Esophagus muscularis mucosa (tissue), 3 donors: ENCODE results near the gene FBXL19.

Experiments used
- CTCF ChIP-seq, 3 experiments: fragments of 200-600 bp in 2 of 3; fragments of 450-650 bp in 1 of 3; sonication (generic) in 2 of 3; IDR thresholded peaks; one replicate each; pipeline ENCODE4 v1.5.1; 2017 to 2019; ENCODE audit warnings: antibody characterized with exemption in 3 of 3, mild to moderate bottlenecking in 2 of 3, moderate library complexity in 1 of 3
- POLR2A ChIP-seq: fragments of 450-650 bp; IDR thresholded peaks from one replicate; pipeline ENCODE4 v1.6.1; 2017; ENCODE audit warnings: antibody characterized with exemption, moderate library complexity, mild to moderate bottlenecking, low read depth

- TF ChIP-seq CTCF (IDR thresholded peaks at IDR 0.05): no peak
- TF ChIP-seq POLR2A: no peak
Measured at GRCh38 chr16:30892670-30893416, 30.5 kb upstream of the FBXL19 start.
